ENCODE data around the gene INAFM1.

INAFM1 gene

DNA sequence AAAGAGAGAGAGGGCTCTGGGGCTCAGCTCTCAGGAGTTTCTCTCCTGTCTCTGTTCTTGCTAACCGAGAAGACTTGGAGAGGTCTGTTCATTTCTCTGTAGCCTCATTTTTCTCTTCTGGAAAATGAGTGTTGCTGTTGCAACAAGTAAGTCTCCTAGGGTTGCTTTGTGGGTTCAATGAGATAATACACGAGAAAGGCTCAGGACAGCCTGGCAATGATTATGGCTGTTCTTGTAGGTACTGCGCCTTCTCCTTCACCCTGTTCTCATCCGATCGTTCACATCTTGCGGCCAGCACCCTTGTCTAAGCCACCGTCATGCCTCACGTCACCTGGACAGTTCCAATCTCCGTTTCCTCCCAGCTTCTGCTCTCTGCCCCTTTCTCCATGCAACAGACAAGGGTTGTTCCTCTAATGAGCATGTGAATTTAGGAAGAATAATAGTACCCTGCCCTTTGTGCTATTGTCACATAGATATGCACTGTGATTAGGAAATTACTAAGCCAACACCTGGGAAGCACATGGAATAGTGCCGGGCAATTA, 39.1 kb downstream of the INAFM1 start:
- no peak for DNase-seq

DNA sequence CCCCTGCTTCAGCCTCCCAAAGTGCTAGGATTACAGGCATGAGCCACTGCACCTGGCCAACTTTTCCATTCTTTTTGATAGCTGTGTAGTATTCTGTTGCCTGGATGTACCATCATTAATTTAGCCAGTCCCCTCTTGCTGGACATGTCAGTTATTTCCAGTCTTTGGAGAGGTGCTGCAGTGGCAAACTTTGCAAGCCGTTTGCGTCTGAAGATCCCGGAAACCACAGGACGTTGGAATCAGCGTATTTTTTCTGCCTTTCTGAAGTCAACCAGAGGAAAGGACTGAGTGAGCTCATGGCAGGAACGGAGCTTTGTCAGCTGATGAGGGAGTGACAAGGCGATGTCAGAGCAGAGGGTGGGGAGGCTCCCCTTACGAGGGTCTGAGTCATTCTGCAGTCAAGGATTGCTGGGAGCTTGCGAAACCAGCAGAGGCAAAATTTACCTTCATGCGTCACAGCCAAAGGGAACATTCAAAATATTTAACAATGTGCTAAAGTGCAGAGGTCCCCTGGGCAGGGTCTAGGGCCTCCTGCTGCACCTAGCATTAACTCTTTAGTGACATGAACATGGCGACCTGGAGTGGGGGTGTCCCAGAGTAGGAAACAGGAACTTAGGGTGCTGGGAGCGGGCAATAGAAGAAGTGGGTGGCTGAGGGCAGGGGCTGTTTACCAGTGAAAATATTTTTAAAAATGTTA, 40.6 kb downstream of the INAFM1 start:
- DNase-seq = no peak

DNA sequence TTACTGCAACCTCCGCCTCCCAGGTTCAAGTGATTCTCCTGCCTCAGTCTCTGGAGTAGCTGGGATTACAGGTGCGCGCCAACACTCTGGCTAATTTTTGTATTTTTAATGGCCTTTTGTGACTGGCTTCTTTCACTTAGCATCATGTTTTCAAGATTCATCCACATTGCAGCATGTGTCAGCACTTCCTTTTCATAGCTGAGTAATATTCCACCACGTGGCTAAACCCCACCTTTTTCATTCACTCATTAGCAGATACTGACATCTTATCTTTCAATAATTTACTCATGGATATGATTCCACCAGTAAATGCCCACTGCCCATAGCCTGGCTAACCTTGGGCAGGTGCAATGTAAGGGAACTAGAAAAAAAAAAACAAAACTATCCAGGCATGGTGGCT, 41.8 kb downstream of the INAFM1 start:
- no peak for DNase-seq

DNA sequence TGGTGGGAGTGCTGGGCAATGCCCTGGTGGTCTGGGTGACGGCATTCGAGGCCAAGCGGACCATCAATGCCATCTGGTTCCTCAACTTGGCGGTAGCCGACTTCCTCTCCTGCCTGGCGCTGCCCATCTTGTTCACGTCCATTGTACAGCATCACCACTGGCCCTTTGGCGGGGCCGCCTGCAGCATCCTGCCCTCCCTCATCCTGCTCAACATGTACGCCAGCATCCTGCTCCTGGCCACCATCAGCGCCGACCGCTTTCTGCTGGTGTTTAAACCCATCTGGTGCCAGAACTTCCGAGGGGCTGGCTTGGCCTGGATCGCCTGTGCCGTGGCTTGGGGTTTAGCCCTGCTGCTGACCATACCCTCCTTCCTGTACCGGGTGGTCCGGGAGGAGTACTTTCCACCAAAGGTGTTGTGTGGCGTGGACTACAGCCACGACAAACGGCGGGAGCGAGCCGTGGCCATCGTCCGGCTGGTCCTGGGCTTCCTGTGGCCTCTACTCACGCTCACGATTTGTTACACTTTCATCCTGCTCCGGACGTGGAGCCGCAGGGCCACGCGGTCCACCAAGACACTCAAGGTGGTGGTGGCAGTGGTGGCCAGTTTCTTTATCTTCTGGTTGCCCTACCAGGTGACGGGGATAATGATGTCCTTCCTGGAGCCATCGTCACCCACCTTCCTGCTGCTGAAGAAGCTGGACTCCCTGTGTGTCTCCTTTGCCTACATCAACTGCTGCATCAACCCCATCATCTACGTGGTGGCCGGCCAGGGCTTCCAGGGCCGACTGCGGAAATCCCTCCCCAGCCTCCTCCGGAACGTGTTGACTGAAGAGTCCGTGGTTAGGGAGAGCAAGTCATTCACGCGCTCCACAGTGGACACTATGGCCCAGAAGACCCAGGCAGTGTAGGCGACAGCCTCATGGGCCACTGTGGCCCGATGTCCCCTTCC, 45.5 kb downstream of the INAFM1 start:
- DNase-seq = no peak

DNA sequence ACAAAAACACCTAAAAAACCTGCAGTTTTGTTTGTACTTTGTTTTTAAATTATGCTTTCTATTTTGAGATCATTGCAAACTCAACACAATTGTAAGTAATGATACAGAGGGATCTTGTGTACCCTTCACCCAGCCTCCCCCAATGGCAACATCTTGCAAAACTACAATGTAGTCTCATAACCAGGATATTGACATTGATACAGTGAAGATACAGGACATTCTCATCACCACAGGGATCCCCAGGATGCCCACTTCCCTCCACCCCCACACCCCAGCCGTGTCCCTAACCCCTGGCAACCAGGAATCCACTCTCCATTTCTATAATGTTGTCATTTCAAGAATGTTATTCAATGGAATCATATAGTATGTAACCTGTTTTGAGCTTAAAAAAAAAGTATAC, 46.9 kb downstream of the INAFM1 start:
- no peak for DNase-seq

DNA sequence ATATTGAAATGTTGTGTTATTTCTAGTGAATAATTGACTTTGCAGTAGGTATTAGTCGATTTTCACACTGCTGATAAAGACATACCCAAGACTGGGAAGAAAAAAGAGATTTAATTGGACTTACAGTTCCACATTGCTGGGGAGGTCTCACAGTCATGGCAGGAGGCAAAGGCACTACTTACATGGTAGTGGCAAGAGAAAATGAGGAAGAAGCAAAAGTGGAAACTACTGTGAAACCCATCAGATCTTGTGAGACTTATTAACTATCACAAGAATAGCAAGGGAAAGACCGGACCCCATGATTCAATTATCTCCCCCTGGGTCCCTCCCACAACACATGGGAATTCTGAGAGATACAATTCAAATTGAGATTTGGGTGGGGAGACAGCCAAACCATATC, 47.4 kb downstream of the INAFM1 start:
- no peak for DNase-seq

DNA sequence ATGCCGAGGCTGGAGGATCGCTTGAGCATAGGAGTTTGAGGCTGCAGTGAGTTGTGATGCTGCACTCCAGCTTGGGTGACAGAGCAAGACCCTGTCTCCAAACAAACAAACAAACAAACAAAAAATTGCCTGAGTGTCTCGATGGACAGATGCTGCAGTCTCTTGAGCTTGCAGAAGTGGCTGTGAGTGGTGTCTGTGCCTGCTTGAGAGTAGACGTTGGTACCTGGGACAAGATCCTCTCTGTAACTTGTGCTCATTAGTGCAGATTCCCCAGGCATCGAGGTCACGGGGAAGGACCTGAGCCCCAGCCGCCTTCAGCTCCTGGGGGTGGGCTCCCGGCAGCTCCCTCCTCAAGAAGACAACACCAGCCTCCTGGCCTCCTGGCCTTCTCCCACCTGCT, 48.7 kb downstream of the INAFM1 start:
- DNase-seq = no peak

DNA sequence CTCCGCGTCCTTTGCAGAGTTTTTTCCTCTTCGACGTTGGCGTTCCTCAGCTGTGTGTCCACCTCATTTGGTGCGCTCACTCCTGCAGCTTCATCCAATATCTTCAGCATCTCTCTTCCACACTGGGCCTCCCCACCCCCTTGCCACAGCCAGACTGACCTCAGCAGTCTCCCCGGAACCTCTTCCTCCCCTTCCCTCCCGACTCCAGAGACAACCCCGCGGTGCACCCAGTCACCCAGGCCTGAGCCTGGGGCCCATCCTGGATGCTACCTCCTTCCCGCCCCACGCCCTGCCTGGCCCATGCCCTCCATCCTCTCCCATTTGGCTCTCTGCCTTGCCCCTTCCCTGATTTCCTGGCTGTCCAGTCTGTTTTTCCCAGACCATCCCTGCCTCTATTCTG, 49.2 kb downstream of the INAFM1 start:
- no peak for DNase-seq

DNA sequence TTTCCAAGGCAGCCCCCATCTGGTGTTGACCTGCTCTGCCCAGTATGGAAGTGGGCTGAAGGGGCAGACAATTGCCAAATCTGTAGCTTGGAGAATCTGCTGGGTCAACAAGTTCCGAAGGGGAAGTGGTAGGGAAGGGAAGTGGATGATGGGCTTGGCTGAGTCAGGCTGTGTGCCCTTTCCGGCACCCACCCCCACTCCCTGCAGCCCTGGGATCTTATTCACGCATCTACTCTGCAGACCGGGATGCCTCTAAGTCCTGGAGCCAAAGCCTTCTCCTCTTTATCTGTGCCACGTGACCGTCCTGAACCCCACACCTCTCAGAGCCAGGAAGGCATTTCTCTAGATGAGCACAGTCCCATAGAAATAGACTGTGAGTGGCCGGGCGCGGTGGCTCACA, 49.8 kb downstream of the INAFM1 start:
- no peak for DNase-seq

Measured in NCI-H510A treated with DMSO at 0.1 percent for 48 hours (cell line).